B cell (primary cell): ENCODE results near the gene RDH14. TPM values are rescaled to one million over a fixed set of nuclear protein-coding genes. Genes with fewer than 3 reads are reported as not detected.

Experiments used
- ATAC-seq: fragments of 200-7000 bp; cut with Tn5 transposase; one replicate; pipeline ENCODE4 v1.10.0; 2021; ENCODE audit warnings: low read depth, mild to moderate bottlenecking, moderate number of reproducible peaks, moderate library complexity
- CTCF ChIA-PET: fragments of 350-600 bp; sonication (Branson Sonifier 250); formaldehyde crosslinking; loops from one replicate; lab custom pipeline; 2021; ENCODE audit warnings: antibody characterized with exemption, inconsistent platforms; lab: Charles Lee
- POLR2A ChIA-PET: fragments of 350-600 bp; sonication (Branson Sonifier 250); formaldehyde crosslinking; loops from one replicate; lab custom pipeline; 2021; ENCODE audit warnings: antibody characterized with exemption; lab: Charles Lee
- DNase-seq: peaks from one replicate; pipeline ENCODE4 v3.0.0; 2013
- H2AFZ ChIP-seq: 2 replicates; pipeline ENCODE4 v1.6.1; 2012; ENCODE audit warnings: mild to moderate bottlenecking, low read depth, low read length; ENCODE audit not compliant: insufficient read depth, poor library complexity, severe bottlenecking
- H3K27ac ChIP-seq, 2 donors: 1 replicate in 1 of 2; 2 replicates in 1 of 2; pipeline ENCODE4 v1.5.1; 2012 to 2013; ENCODE audit warnings: low read length in 2 of 2, mild to moderate bottlenecking in 2 of 2, moderate library complexity in 1 of 2
- H3K27me3 ChIP-seq, 4 experiments: fragments of 200-600 bp in 1 of 4; sonication (generic) in 1 of 4; replicated peaks in 1 of 4; 1 replicate in 2 of 4; 2 replicates in 2 of 4; pipeline versions ENCODE4 v1.6.1 to v1.7.0; 2013 to 2016; ENCODE audit warnings: low read length in 3 of 4, mild to moderate bottlenecking in 2 of 4, mixed read lengths in 1 of 4, moderate library complexity in 1 of 4; ENCODE audit not compliant: insufficient read depth in 4 of 4, control insufficient read depth in 3 of 4; ENCODE audit errors: control extremely low read depth in 1 of 4
- H3K36me3 ChIP-seq, 2 experiments: replicated peaks in 1 of 2; 1 replicate in 1 of 2; 2 replicates in 1 of 2; pipeline versions ENCODE4 v1.6.1 to v1.7.1; 2013; ENCODE audit warnings: low read length in 1 of 2; ENCODE audit not compliant: insufficient read depth in 2 of 2, control insufficient read depth in 1 of 2; ENCODE audit errors: control extremely low read depth in 1 of 2, extremely low read depth in 1 of 2
- H3K4me1 ChIP-seq, 2 donors: fragments of 200-600 bp in 1 of 2; sonication (generic) in 1 of 2; 1 replicate in 1 of 2; 2 replicates in 1 of 2; pipeline versions ENCODE4 v1.5.1 to v1.6.1; 2013 to 2017; ENCODE audit warnings: low read length in 2 of 2; ENCODE audit not compliant: control insufficient read depth in 2 of 2, insufficient read depth in 2 of 2
- H3K4me2 ChIP-seq: replicated peaks from 2 replicates; pipeline ENCODE3; 2012; ENCODE audit warnings: mild to moderate bottlenecking, low read depth, low read length; ENCODE audit not compliant: poor library complexity, severe bottlenecking
- H3K4me3 ChIP-seq, 5 experiments: fragments of 200-600 bp in 1 of 5; sonication (generic) in 1 of 5; 1 replicate in 3 of 5; 2 replicates in 2 of 5; pipeline versions ENCODE4 v1.5.1 to v1.7.0; 2011 to 2016; ENCODE audit warnings: low read length in 4 of 5, mild to moderate bottlenecking in 4 of 5, low read depth in 2 of 5, control low read depth in 1 of 5, moderate library complexity in 1 of 5; ENCODE audit not compliant: insufficient read depth in 1 of 5; ENCODE audit errors: control extremely low read depth in 1 of 5, extremely low read depth in 1 of 5
- H3K79me2 ChIP-seq: fragments of 200-600 bp; sonication (generic); one replicate; pipeline ENCODE4 v1.6.0; 2016; ENCODE audit warnings: low read length; ENCODE audit not compliant: control insufficient read depth, insufficient read depth
- H3K9ac ChIP-seq: fragments of 200-600 bp; sonication (generic); 2 replicates; pipeline ENCODE4 v1.6.1; 2017; ENCODE audit warnings: mild to moderate bottlenecking, low read length, moderate library complexity
- H3K9me3 ChIP-seq, 3 donors: one replicate each; pipeline versions ENCODE4 v1.6.1 to v1.7.1; 2013; ENCODE audit warnings: low read length in 2 of 3; ENCODE audit not compliant: control insufficient read depth in 2 of 3, insufficient read depth in 1 of 3; ENCODE audit errors: control extremely low read depth in 1 of 3
- H4K20me1 ChIP-seq: 2 replicates; pipeline ENCODE4 v1.6.0; 2012; ENCODE audit warnings: mild to moderate bottlenecking, low read length; ENCODE audit not compliant: insufficient read depth, control insufficient read depth, poor library complexity, severe bottlenecking
- H3K27ac Mint-ChIP-seq: one replicate; pipeline ENCODE4 v1.8.0; 2021; ENCODE audit warnings: mixed read lengths
- H3K27me3 Mint-ChIP-seq: one replicate; pipeline ENCODE4 v1.8.0; 2021; ENCODE audit warnings: mixed read lengths
- H3K4me1 Mint-ChIP-seq: one replicate; pipeline ENCODE4 v1.8.0; 2021; ENCODE audit warnings: mixed read lengths
- H3K4me3 Mint-ChIP-seq: one replicate; pipeline ENCODE4 v1.8.0; 2021; ENCODE audit warnings: mixed read lengths
- H3K9me3 Mint-ChIP-seq: one replicate; pipeline ENCODE4 v1.8.0; 2022; ENCODE audit warnings: mixed read lengths; ENCODE audit not compliant: insufficient read depth
- EZH2 ChIP-seq: IDR thresholded peaks from 2 replicates; pipeline ENCODE4 v1.6.1; 2012; ENCODE audit warnings: borderline replicate concordance, low read depth, mild to moderate bottlenecking, moderate library complexity, low read length; ENCODE audit not compliant: insufficient read depth, poor library complexity, severe bottlenecking
- WGBS: methylation state at CpG from one replicate; pipeline ENCODE4 v1.1.5; 2013; ENCODE audit warnings: missing lambda C conversion rate; ENCODE audit not compliant: insufficient coverage; 5-methylcytosine and 5-hydroxymethylcytosine counted together
- intact Hi-C: fragments of 100-400 bp; cut with micrococcal nuclease; formaldehyde crosslinking; loops from one replicate; pipeline ENCODE4 v1.10.0; 2022
- polyA plus RNA-seq: library from polyadenylated mRNA; depleted of rRNA; stranded (reverse); fragments of >200 nt; gene quantifications from 2 replicates; pipeline ENCODE4 v1.2.3, GENCODE V29; 2012
- total RNA-seq, 2 donors: library from RNA; stranded (reverse); fragments of 120-200 nt in 1 of 2; gene quantifications; 1 replicate in 1 of 2; 2 replicates in 1 of 2; pipeline versions ENCODE4 v1.2.3 to v1.2.4, GENCODE V29; 2013 to 2022
- TF ChIP-seq, protein P1 (sequence below): fragments of 200-600 bp; IDR thresholded peaks from one replicate; pipeline ENCODE4 v1.8.0; 2022; ENCODE audit warnings: antibody characterized with exemption, mild to moderate bottlenecking

The RDH14 gene
- total and polyA plus RNA-seq, 2 donors (not counting 1 experiment from before 2014, with no cell fraction given): 9.6 to 18.5 TPM

DNA sequence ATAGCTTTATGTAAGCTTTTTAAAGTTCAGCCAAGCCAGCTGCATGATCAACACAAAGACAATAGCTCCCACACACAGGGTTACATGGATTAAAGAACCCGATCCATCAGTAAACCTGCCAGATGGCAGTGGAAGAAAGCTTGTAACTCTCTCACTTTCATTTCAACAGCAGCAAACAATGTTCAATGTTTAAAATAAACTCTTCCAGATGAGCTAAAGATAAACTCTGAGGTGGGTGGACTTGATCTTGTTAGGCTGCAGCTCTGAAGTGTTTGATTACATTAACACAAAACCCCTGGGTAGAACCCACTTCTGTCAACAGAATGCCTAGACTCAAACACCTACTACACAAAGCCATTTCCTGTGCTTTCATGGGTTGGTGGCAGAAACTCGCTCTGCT lies 13.9 kb downstream of the RDH14 start:
- peaks cover 10 to 12% of the 10 kb centered on the region in 2 donors for H3K4me1 ChIP-seq
- CTCF ChIA-PET: interaction anchor here (0.7 to 1.5 kb wide), 2 partner anchors 14 to 1318 kb away, joined by 3 read pairs; partner anchors contain the start of gene RDH14
- POLR2A ChIA-PET: no interaction called here
- H3K27me3 Mint-ChIP-seq: no peaks in the 10 kb centered on the region
- no peaks in the 10 kb centered on the region for H3K9me3 Mint-ChIP-seq
- H3K36me3 ChIP-seq: no peaks in the 10 kb centered on the region
- H3K27ac Mint-ChIP-seq: no peak overlapping the region
- peak overlapping the region; percentile 6 for H3K4me2 ChIP-seq
- no peaks in the 10 kb centered on the region for H3K9me3 ChIP-seq
- DNase-seq (no peak), ATAC-seq (no peak)
- H3K4me3 Mint-ChIP-seq: no peak overlapping the region
- WGBS: 80% methylated on average over 1 of the region's 2 CpGs
- H3K27me3 ChIP-seq: no peaks in the 10 kb centered on the region
- no peak overlapping the region for H3K27ac ChIP-seq
- intact Hi-C loops: no loop called here
- H3K79me2 ChIP-seq: peaks cover 5% of the 10 kb centered on the region
- no peak for TF ChIP-seq EZH2
- TF ChIP-seq, protein P1, sequence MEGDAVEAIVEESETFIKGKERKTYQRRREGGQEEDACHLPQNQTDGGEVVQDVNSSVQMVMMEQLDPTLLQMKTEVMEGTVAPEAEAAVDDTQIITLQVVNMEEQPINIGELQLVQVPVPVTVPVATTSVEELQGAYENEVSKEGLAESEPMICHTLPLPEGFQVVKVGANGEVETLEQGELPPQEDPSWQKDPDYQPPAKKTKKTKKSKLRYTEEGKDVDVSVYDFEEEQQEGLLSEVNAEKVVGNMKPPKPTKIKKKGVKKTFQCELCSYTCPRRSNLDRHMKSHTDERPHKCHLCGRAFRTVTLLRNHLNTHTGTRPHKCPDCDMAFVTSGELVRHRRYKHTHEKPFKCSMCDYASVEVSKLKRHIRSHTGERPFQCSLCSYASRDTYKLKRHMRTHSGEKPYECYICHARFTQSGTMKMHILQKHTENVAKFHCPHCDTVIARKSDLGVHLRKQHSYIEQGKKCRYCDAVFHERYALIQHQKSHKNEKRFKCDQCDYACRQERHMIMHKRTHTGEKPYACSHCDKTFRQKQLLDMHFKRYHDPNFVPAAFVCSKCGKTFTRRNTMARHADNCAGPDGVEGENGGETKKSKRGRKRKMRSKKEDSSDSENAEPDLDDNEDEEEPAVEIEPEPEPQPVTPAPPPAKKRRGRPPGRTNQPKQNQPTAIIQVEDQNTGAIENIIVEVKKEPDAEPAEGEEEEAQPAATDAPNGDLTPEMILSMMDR: no peak
- no peak overlapping the region for H3K9ac ChIP-seq
- H4K20me1 ChIP-seq: no peaks in the 10 kb centered on the region
- no peak overlapping the region for H3K4me3 ChIP-seq
- peaks cover 34% of the 10 kb centered on the region for H3K4me1 Mint-ChIP-seq
- H2AFZ ChIP-seq: no peak overlapping the region

DNA sequence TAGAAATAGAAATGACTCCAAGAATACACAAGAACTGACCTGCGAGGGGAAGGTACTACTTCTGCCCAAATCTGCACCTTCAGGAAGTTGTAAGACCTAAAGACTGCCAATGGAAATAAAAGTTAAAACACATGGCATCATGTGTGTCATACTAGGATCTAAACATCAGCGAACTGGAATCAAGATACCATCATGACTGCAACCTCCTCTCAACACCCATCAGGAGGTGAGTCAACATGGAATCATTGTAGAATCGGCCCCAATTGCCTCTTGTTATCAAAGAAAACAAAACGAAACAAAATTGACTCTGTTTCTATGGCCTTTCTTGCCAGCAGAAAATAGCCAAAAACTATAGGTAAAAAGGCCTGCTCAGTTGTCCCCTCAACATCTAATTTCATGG lies 15.1 kb downstream of the RDH14 start:
- Histone ChIP-seq H2AFZ (no peak overlapping the region), H3K4me1 (peaks cover 10 to 12% of the 10 kb centered on the region in 2 donors), H3K27ac (no peak overlapping the region), H3K4me3 (no peak overlapping the region), H3K36me3 (no peaks in the 10 kb centered on the region), H3K4me2 (no peak overlapping the region), H4K20me1 (no peaks in the 10 kb centered on the region), H3K27me3 (no peaks in the 10 kb centered on the region), H3K9ac (no peak overlapping the region), H3K9me3 (no peaks in the 10 kb centered on the region), H3K79me2 (no peaks in the 10 kb centered on the region)
- no peak overlapping the region for H3K4me3 Mint-ChIP-seq
- CTCF ChIA-PET: interaction anchor here (1.5 kb wide), 1 partner anchor 1319 kb away, joined by 3 read pairs; no protein-coding TSS in a partner anchor
- intact Hi-C loops: no loop called here
- peaks cover 4% of the 10 kb centered on the region for H3K9me3 Mint-ChIP-seq
- no peak for DNase-seq
- no peak for TF ChIP-seq EZH2
- TF ChIP-seq, protein P1: no peak
- H3K4me1 Mint-ChIP-seq: peaks cover 34% of the 10 kb centered on the region
- H3K27ac Mint-ChIP-seq: no peak overlapping the region
- no peaks in the 10 kb centered on the region for H3K27me3 Mint-ChIP-seq
- 100% methylated on average over 2 of the region's 4 CpGs for WGBS
- POLR2A ChIA-PET: no interaction called here
- no peak for ATAC-seq
